WTC11 (cell line): ENCODE measurements around the gene CLK2.

ENCODE experiments used
- FOXK1 ChIP-seq: sonication (generic); formaldehyde crosslinking; IDR thresholded peaks from 2 replicates; pipeline ENCODE4 v1.8.0; 2022; ENCODE audit warnings: mild to moderate bottlenecking, moderate library complexity, missing genetic modification reagents
- FOXP1 ChIP-seq: sonication (generic); formaldehyde crosslinking; IDR thresholded peaks from 2 replicates; pipeline ENCODE4 v1.8.0; 2022; ENCODE audit warnings: missing genetic modification reagents, mild to moderate bottlenecking, moderate library complexity, borderline replicate concordance
- GTF2I ChIP-seq: fragments of 250-450 bp; sonication (Bioruptor Pico); conservative IDR thresholded peaks from 2 replicates; pipeline ENCODE4 v1.4.0; 2021; ENCODE audit warnings: mild to moderate bottlenecking
- OVOL2 ChIP-seq: fragments of 250-450 bp; sonication (Bioruptor Pico); IDR thresholded peaks from 2 replicates; pipeline ENCODE4 v1.9.0; 2021; ENCODE audit warnings: mild to moderate bottlenecking, borderline replicate concordance
- TF ChIP-seq, protein P1 (sequence below): fragments of 200-600 bp; IDR thresholded peaks from 2 replicates; pipeline ENCODE4 v1.8.0; 2022; ENCODE audit warnings: antibody characterized with exemption
- TF ChIP-seq, protein P2 (sequence below): sonication (generic); formaldehyde crosslinking; IDR thresholded peaks from 2 replicates; pipeline ENCODE4 v1.8.1; 2022; ENCODE audit warnings: low read depth, mild to moderate bottlenecking, moderate library complexity, missing genetic modification reagents, borderline replicate concordance
- TF ChIP-seq, protein P3 (sequence below): sonication (generic); formaldehyde crosslinking; IDR thresholded peaks from 2 replicates; pipeline ENCODE4 v1.8.0; 2022; ENCODE audit warnings: missing genetic modification reagents
- TF ChIP-seq, protein P4 (sequence below): fragments of 250-450 bp; sonication (Bioruptor Pico); conservative IDR thresholded peaks from 2 replicates; pipeline ENCODE4 v1.9.0; 2021; ENCODE audit warnings: mild to moderate bottlenecking
- TF ChIP-seq, protein P5 (sequence below): fragments of 250-450 bp; sonication (Bioruptor Pico); IDR thresholded peaks from 2 replicates; pipeline ENCODE4 v1.8.0; 2021; ENCODE audit warnings: mild to moderate bottlenecking

DNA sequence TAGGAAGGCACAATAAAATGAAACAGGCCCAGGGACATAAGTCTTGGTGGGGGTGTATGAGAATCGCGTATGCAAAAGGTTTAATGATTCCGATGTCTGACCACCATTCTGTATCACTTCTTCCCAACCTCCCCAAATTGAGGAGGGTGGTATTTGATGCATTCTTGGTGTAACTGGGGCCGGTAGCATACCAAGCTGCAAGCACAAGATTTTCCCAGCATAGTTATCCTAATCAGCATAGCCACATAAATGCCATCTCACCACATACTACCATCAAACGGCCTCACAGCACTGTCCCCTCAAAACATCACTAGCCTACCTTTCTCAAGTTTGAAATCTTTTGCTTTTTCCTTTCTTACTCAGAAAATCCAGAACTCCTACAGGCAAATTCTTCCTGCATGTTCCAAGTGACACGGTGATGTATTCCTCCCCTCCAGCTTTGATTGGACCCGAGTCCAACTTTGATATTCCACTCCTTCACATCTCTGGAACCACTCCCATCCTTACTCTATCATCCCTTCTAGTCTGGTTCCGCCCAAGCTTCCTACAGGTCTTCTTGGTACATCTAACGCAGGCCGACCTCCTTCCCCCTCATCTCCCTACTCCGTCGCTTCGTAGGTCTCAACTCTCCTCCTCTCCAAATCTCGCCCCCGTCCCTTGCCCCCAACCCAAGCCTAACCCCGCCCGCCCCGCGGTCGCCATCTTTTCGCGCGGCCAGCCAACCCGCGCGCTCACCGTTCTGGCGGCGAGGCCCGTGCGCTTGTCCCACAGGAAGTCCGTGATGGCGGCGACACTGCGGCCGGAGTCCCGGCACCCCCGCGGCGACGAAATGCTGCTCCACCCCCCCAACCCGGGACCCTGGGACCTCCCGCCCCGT is 600 bp downstream of the CLK2 start:
- no peak for TF ChIP-seq FOXP1 (CRISPR knock-in tag)
- TF ChIP-seq, protein P1, sequence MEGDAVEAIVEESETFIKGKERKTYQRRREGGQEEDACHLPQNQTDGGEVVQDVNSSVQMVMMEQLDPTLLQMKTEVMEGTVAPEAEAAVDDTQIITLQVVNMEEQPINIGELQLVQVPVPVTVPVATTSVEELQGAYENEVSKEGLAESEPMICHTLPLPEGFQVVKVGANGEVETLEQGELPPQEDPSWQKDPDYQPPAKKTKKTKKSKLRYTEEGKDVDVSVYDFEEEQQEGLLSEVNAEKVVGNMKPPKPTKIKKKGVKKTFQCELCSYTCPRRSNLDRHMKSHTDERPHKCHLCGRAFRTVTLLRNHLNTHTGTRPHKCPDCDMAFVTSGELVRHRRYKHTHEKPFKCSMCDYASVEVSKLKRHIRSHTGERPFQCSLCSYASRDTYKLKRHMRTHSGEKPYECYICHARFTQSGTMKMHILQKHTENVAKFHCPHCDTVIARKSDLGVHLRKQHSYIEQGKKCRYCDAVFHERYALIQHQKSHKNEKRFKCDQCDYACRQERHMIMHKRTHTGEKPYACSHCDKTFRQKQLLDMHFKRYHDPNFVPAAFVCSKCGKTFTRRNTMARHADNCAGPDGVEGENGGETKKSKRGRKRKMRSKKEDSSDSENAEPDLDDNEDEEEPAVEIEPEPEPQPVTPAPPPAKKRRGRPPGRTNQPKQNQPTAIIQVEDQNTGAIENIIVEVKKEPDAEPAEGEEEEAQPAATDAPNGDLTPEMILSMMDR = no peak
- TF ChIP-seq OVOL2 (CRISPR knock-in tag) = no peak
- TF ChIP-seq, protein P2, sequence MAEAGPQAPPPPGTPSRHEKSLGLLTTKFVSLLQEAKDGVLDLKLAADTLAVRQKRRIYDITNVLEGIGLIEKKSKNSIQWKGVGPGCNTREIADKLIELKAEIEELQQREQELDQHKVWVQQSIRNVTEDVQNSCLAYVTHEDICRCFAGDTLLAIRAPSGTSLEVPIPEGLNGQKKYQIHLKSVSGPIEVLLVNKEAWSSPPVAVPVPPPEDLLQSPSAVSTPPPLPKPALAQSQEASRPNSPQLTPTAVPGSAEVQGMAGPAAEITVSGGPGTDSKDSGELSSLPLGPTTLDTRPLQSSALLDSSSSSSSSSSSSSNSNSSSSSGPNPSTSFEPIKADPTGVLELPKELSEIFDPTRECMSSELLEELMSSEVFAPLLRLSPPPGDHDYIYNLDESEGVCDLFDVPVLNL (CRISPR knock-in tag) = no peak
- TF ChIP-seq, protein P3, sequence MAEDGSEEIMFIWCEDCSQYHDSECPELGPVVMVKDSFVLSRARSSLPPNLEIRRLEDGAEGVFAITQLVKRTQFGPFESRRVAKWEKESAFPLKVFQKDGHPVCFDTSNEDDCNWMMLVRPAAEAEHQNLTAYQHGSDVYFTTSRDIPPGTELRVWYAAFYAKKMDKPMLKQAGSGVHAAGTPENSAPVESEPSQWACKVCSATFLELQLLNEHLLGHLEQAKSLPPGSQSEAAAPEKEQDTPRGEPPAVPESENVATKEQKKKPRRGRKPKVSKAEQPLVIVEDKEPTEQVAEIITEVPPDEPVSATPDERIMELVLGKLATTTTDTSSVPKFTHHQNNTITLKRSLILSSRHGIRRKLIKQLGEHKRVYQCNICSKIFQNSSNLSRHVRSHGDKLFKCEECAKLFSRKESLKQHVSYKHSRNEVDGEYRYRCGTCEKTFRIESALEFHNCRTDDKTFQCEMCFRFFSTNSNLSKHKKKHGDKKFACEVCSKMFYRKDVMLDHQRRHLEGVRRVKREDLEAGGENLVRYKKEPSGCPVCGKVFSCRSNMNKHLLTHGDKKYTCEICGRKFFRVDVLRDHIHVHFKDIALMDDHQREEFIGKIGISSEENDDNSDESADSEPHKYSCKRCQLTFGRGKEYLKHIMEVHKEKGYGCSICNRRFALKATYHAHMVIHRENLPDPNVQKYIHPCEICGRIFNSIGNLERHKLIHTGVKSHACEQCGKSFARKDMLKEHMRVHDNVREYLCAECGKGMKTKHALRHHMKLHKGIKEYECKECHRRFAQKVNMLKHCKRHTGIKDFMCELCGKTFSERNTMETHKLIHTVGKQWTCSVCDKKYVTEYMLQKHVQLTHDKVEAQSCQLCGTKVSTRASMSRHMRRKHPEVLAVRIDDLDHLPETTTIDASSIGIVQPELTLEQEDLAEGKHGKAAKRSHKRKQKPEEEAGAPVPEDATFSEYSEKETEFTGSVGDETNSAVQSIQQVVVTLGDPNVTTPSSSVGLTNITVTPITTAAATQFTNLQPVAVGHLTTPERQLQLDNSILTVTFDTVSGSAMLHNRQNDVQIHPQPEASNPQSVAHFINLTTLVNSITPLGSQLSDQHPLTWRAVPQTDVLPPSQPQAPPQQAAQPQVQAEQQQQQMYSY (CRISPR knock-in tag) = no peak
- TF ChIP-seq, protein P4, sequence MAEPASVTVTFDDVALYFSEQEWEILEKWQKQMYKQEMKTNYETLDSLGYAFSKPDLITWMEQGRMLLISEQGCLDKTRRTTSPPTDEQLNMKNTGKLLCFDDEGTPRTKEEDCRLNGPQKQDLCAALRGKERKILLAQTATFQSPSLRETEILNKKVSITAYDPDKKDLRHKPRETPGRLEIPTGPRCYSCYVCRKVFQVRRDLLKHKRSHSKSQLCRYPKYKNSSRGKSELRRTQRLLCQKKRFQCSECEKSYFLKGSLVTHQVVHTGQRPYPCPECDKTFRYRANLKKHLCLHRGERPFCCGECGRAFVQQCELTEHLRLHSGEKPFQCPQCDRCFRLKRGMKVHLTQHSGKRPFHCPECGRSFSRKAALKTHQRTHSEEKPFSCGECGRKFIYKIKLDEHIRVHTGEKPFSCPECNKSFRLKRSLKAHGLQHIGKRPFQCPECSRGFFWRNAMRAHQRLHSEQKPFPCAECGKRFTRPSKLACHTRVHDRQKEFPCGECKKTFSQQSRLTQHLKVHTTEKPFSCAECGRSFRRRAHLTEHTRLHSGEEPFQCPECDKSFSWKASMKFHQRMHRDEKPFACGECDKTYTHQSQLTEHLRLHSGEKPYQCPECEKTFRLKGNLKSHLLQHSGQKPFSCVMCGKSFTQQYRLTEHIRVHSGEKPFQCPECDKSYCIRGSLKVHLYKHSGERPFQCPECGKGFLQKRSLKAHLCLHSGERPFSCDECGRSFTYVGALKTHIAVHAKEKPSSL (CRISPR knock-in tag) = no peak
- TF ChIP-seq, protein P5, sequence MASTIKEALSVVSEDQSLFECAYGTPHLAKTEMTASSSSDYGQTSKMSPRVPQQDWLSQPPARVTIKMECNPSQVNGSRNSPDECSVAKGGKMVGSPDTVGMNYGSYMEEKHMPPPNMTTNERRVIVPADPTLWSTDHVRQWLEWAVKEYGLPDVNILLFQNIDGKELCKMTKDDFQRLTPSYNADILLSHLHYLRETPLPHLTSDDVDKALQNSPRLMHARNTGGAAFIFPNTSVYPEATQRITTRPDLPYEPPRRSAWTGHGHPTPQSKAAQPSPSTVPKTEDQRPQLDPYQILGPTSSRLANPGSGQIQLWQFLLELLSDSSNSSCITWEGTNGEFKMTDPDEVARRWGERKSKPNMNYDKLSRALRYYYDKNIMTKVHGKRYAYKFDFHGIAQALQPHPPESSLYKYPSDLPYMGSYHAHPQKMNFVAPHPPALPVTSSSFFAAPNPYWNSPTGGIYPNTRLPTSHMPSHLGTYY (CRISPR knock-in tag) = no peak
- no peak for TF ChIP-seq FOXK1 (CRISPR knock-in tag)
- no peak for TF ChIP-seq GTF2I (CRISPR knock-in tag)
